Adrenal gland (tissue), 5 donors: ENCODE measurements around the gene ZNF232.

Experiments
- CTCF ChIP-seq, 6 experiments: fragments of 450-650 bp in 4 of 6; fragments of 200-600 bp in 2 of 6; sonication (generic) in 1 of 6; IDR thresholded peaks; 1 replicate in 5 of 6; 2 replicates in 1 of 6; pipeline versions ENCODE4 v1.5.1 to v1.8.0; 2016 to 2021; ENCODE audit warnings: antibody characterized with exemption in 6 of 6, mild to moderate bottlenecking in 2 of 6, moderate library complexity in 1 of 6
- POLR2A ChIP-seq, 2 donors: fragments of 450-650 bp; IDR thresholded peaks; one replicate each; pipeline ENCODE4 v1.6.1; 2017; ENCODE audit warnings: antibody characterized with exemption in 2 of 2, mild to moderate bottlenecking in 2 of 2, moderate library complexity in 1 of 2
- donor health status: DM: no; HTN: no; CAD: no.

GRCh38 chr17:5120036-5120435, 8.4 kb upstream of the ZNF232 start:
- TF ChIP-seq CTCF (IDR thresholded peaks at IDR 0.05): no peak
- no peak for TF ChIP-seq POLR2A (IDR thresholded peaks at IDR 0.05)
